Vagina (tissue), 2 donors: Measurements from ENCODE around the gene TBX21. TPM values are rescaled to one million over a fixed set of nuclear protein-coding genes. Genes with fewer than 3 reads are reported as not detected.

Experiments used
- DNase-seq, 2 donors: peaks; one replicate each; pipeline ENCODE4 v3.0.0-alpha.2; 2017; ENCODE audit errors: extremely low spot score in 2 of 2
- H3K27ac ChIP-seq: fragments of 200-600 bp; sonication (generic); one replicate; pipeline ENCODE4 v1.5.1; 2019
- H3K27me3 ChIP-seq: fragments of 200-600 bp; sonication (generic); one replicate; pipeline ENCODE4 v1.5.1; 2019
- H3K36me3 ChIP-seq, 2 donors: fragments of 200-600 bp; sonication (generic); one replicate each; pipeline ENCODE4 v1.5.1; 2017 to 2019
- H3K4me1 ChIP-seq: fragments of 200-600 bp; sonication (generic); one replicate; pipeline ENCODE4 v1.5.1; 2019
- H3K4me3 ChIP-seq, 2 donors: fragments of 200-600 bp; sonication (generic); 1 replicate in 1 of 2; 2 replicates in 1 of 2; pipeline ENCODE4 v1.5.1; 2016 to 2019
- H3K9me3 ChIP-seq: fragments of 200-600 bp; sonication (generic); one replicate; pipeline ENCODE4 v1.5.1; 2019
- CTCF ChIP-seq, 3 experiments: fragments of 450-650 bp in 2 of 3; fragments of 200-600 bp in 1 of 3; sonication (generic) in 1 of 3; IDR thresholded peaks; one replicate each; pipeline ENCODE4 v1.5.1; 2017 to 2019; ENCODE audit warnings: antibody characterized with exemption in 3 of 3, mild to moderate bottlenecking in 2 of 3, moderate library complexity in 2 of 3
- POLR2A ChIP-seq, 2 donors: fragments of 450-650 bp; IDR thresholded peaks; one replicate each; pipeline ENCODE4 v1.6.1; 2017; ENCODE audit warnings: antibody characterized with exemption in 2 of 2, mild to moderate bottlenecking in 2 of 2, moderate library complexity in 2 of 2
- POLR2AphosphoS5 ChIP-seq, 2 donors: sonication (generic); formaldehyde crosslinking; IDR thresholded peaks; one replicate each; pipeline ENCODE4 v1.9.0; 2017; ENCODE audit warnings: antibody characterized with exemption in 2 of 2, mild to moderate bottlenecking in 2 of 2, low read depth in 1 of 2; ENCODE audit not compliant: insufficient read depth in 1 of 2
- intact Hi-C: fragments of 100-400 bp; cut with DNase I; formaldehyde crosslinking; loops from one replicate; pipeline ENCODE4 v1.15.1; 2023
- total RNA-seq: library from RNA; depleted of rRNA; stranded (reverse); fragments of >200 nt; gene quantifications from one replicate; pipeline ENCODE4 v1.2.3, GENCODE V29; 2016

The TBX21 gene
- 2.9 TPM for total RNA-seq

DNA sequence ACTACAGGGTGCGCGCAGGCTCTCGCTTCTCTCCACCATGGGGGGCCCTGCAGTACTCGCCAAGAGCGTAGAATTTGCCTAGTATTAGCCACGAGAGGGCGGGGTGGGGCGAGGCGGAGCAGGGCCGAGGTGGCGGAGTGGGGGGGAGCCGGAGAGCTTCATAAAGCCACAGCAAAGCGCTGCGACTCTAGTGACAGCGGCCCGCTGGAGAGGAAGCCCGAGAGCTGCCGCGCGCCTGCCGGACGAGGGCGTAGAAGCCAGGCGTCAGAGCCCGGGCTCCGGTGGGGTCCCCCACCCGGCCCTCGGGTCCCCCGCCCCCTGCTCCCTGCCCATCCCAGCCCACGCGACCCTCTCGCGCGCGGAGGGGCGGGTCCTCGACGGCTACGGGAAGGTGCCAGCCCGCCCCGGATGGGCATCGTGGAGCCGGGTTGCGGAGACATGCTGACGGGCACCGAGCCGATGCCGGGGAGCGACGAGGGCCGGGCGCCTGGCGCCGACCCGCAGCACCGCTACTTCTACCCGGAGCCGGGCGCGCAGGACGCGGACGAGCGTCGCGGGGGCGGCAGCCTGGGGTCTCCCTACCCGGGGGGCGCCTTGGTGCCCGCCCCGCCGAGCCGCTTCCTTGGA is at the start of gene TBX21:
TBX21 (plus strand) TSS at position 190 of the 627 bp plus-strand sequence; CDS start at position 409, 219 bp downstream.
- intact Hi-C loops, result no loop called here
- no peak for DNase-seq
- Histone ChIP-seq H3K4me3 (peak within 1 kb of the TSS; percentile 42 to 53), H3K9me3 (no peaks in the 10 kb centered on the region), H3K36me3 (no peaks in the 10 kb centered on the region), H3K27me3 (peaks cover 19% of the 10 kb centered on the region), H3K4me1 (peaks cover 19% of the 10 kb centered on the region), H3K27ac (peak within 1 kb of the TSS; percentile 55)
- no peak for TF ChIP-seq POLR2A (IDR thresholded peaks at IDR 0.05)
- TF ChIP-seq POLR2AphosphoS5 (IDR thresholded peaks at IDR 0.05; ENCODE audit: insufficient read depth in 1 of 2, low read depth in 1 of 2), result peak in 1 of 2 donors; percentile 29

- no peaks in the 10 kb centered on the region for H3K27me3 ChIP-seq
- intact Hi-C loops, result no loop called here
- no peak overlapping the region for H3K27ac ChIP-seq
- H3K4me3 ChIP-seq, result no peak overlapping the region
- peaks cover 4 to 41% of the 10 kb centered on the region in 2 donors for H3K36me3 ChIP-seq
- no peaks in the 10 kb centered on the region for H3K9me3 ChIP-seq
- H3K4me1 ChIP-seq, result peaks cover 5% of the 10 kb centered on the region
- no peak for TF ChIP-seq POLR2AphosphoS5 (IDR thresholded peaks at IDR 0.05; ENCODE audit: insufficient read depth in 1 of 2, low read depth in 1 of 2)
- no peak for TF ChIP-seq POLR2A (IDR thresholded peaks at IDR 0.05)
- no peak for TF ChIP-seq CTCF (IDR thresholded peaks at IDR 0.05)
- no peak for DNase-seq
These were observed 49.0 kb upstream of the TBX21 start for GRCh38 chr17:47684025-47684424.

DNA sequence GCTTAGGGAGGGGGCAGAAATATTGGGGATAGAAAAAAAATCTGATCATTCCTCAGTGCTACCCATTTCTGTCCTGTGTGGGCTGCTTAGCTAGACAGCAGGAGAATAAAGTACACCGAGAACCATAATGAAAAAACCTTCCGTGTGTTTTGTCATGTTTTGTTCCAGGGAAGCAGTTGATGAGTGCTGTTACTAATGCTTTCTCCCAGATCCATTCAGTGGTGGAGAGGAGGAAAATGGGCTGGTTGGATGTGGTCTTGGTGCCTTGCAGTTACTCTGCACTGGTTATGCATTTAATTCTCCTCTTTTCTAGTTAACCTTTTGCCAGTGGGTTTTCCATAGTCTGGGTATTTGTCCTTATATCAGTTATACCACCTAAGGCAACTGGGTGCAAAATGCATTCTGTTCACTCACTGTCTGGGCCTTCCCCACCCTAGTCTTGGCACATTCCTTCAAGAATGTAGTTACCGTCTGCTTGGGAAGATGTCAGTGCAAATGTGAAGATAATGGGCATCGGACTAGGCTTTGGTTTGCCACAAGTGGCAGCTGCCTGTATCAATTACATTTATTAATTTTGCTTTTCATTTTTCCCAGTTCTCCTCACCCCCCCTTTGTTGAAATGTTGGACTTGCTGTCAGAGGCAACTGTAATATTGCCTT is 48.4 kb upstream of the TBX21 start:
- H3K36me3 ChIP-seq, result peaks cover 4 to 34% of the 10 kb centered on the region in 2 donors
- no peak overlapping the region for H3K27ac ChIP-seq

DNA sequence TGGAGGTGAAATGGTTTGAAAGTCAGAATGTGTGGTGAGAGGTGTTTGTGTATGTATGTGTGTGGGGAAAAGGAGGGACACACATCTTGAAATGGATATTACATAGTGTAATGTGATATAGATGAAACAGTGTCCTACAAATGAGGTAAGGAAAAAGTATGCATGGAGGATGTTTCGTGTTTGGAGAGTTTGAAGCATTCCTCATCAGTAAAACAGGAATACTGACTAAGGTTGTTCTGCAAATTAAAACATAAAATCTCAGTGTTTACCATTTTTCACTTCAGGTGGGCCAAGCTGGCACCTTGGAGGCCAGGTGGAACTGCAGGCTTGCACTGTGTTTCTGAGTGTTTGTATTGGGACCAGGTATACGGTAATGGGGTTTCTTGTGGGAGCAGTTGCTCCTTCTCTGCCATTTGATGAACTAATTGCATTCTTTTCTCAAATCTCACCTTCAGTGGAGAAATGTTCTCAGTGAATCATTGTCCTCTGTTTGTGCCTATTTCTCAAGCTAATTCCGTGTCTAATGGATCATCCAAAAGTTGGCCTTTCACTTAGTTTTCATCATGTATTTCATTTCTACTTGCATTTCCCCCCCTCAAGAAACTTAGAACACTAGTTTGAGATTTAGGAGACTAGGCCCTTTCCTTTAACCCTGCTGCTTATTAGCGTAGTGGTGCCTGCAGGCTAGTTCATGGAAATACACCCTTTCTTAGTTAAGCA is 47.3 kb upstream of the TBX21 start:
- DNase-seq, result no peak
- no peak for TF ChIP-seq POLR2A (IDR thresholded peaks at IDR 0.05)
- no peak for TF ChIP-seq CTCF (IDR thresholded peaks at IDR 0.05)
- no peak for TF ChIP-seq POLR2AphosphoS5 (IDR thresholded peaks at IDR 0.05; ENCODE audit: insufficient read depth in 1 of 2, low read depth in 1 of 2)
- Histone ChIP-seq H3K9me3 (no peaks in the 10 kb centered on the region), H3K27me3 (no peaks in the 10 kb centered on the region), H3K27ac (no peak overlapping the region), H3K4me3 (no peak overlapping the region), H3K4me1 (peaks cover 5% of the 10 kb centered on the region), H3K36me3 (peaks cover 4 to 24% of the 10 kb centered on the region in 2 donors)
- intact Hi-C loops, result no loop called here

More for the DNA sequence above, 48.4 kb upstream of the TBX21 start:
- no peak for TF ChIP-seq CTCF (IDR thresholded peaks at IDR 0.05)
- no peak for TF ChIP-seq POLR2A (IDR thresholded peaks at IDR 0.05)
- H3K4me1 ChIP-seq, result peaks cover 5% of the 10 kb centered on the region
- no peaks in the 10 kb centered on the region for H3K27me3 ChIP-seq
- intact Hi-C loops, result no loop called here
- H3K4me3 ChIP-seq, result no peak overlapping the region
- no peaks in the 10 kb centered on the region for H3K9me3 ChIP-seq
- DNase-seq, result no peak

DNA sequence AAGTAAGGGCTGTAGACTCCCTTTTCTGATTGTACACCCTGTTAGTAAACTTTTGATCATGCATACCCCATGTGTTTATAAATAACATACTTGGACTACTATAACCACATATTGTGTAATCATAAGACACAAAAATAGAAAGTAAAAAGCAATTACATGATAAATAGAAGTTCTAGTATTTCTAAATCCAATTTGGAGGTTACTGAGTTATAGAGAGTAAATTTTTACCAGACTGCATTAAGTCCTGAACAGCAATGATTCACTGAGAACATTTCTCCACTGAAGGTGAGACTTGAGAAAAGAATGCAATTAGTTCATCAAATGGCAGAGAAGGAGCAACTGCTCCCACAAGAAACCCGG is 46.8 kb upstream of the TBX21 start:
- intact Hi-C loops, result no loop called here
- TF ChIP-seq CTCF (IDR thresholded peaks at IDR 0.05) (no peak), POLR2A (IDR thresholded peaks at IDR 0.05) (no peak), POLR2AphosphoS5 (IDR thresholded peaks at IDR 0.05; ENCODE audit: insufficient read depth in 1 of 2, low read depth in 1 of 2) (no peak)
- Histone ChIP-seq H3K36me3 (peaks cover 4 to 22% of the 10 kb centered on the region in 2 donors), H3K27me3 (no peaks in the 10 kb centered on the region), H3K4me3 (no peak overlapping the region), H3K27ac (no peak overlapping the region), H3K4me1 (peaks cover 5% of the 10 kb centered on the region), H3K9me3 (no peaks in the 10 kb centered on the region)
- no peak for DNase-seq
